Stimulated activated CD4-positive, alpha-beta T cell treated with anti-CD3 and anti-CD28 coated beads, Interleukin-4, amount 100 ng/mL, for 48 hours (primary cell): Measurements from ENCODE around the gene SMURF1.
A peak's percentile ranks its signal among the peaks of the same experiment; 100 is the strongest.
"Not testable (repeated sequence)": the region's sequence is repeated elsewhere in the genome, so short reads cannot be mapped to it uniquely, and the experiment has no call there.

ENCODE experiments used
- DNase-seq, 2 donors: peaks; one replicate each; pipeline ENCODE4 v3.0.0-alpha.2; 2020; ENCODE audit warnings: low read depth in 2 of 2

The SMURF1 gene

DNA sequence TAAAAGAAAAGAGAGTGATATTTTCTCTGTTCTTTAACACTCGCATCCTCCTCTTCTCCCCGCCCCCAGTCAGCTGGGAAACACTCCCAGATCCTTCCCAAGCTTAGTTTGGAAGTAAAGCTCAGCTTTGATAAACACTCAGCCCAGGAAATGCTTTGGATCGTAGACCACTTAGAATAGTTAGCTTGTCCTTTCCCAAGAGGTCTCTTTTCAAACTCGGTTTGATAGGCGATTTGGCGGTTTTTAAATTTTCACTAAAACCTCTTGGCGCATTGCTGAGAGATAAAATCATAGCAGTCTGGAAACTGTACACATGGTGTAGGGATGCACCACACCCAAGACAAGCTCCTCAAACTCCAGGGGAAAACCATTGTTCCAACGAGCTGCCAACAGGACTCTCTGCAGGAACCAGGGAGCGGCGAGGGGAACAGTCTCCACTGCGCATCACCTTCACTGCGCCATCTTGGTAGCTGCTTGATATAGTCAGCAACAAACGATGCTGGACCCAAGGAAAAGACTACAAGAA is 22.3 kb downstream of the SMURF1 start:
- no peak for DNase-seq

DNA sequence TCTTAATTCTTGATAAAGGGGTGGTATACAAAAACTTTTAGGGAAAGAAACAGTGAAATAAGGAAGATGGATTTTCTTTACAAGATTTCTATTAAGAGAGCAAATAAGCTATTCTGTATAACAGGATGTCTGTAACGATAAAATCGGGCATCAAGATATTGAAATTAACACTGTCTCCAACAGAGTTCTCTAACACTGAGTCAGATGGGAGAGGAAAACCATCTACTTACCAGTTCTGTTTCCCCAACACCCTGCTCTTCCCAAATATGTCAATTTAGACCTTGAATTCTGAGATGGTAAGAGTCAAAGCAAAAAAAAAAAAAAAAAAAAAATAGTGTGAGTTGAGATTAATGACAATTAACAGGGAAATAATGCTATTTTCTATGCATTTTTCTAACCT is 23.0 kb downstream of the SMURF1 start:
- no peak for DNase-seq

- DNase-seq, result no peak
Measured at GRCh38 chr7:99120501-99120900, 23.4 kb downstream of the SMURF1 start.

DNA sequence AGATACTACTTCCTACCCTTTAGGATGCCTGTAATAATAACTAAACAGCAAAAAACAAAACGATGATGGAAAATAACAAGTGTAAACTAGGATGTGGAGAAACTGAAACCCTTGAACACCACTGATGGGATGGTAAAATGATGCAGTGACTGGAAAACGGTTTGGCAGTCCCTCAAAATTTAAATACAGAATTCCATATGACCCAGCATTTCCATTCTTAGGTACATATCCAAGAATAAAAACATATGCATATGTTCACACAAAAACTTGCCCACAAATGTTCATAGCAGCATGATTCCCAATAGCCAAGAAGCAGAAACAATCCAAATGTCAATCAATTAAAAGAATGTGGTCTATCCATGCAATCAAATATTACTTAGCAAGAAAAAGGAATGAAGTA is 25.8 kb downstream of the SMURF1 start:
- no peak for DNase-seq

DNA sequence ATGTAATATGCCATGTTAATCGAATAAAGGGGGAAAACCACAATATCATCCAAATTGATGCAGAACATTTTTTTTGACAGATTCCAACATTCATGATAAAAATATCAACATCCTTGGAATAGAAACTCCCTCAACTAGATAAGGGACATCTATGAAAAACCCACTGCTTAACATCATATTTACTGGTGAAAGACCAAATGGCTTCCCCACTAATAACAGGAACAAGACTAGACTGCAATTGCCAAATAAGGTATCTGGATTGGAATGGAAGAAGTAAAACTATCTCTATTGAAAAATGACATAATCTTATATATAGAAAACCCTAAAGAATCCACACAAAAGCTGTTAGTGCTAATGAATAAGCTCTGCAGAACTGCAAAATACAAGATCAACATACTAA is 27.8 kb downstream of the SMURF1 start:
- no peak for DNase-seq

GRCh38 chr7:99115379-99115778 is 28.5 kb downstream of the SMURF1 start:
- DNase-seq, result no peak

GRCh38 chr7:99112979-99113378 is 30.9 kb downstream of the SMURF1 start:
- no peak for DNase-seq

DNA sequence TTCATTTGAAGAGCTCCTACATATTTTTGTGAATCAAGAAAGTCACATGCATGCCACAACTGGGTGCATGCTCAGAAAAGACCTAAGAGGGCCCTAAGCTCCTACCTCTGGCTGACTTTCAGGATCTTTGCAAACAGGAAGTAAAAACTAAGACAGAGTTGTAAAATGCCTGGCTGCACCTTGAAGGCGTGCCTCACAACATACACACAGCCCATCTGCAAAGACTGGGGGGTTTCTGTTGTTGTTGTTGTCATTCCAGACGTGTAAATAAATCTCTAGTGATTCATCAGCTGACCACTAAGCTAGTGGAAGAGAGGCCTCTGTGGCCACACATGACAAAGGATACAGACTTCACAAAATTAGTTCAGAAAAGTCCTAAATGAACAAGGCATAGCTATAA is 31.8 kb downstream of the SMURF1 start:
- DNase-seq, result no peak

- no peak for DNase-seq
Measured at GRCh38 chr7:99111591-99111990, 32.3 kb downstream of the SMURF1 start.

DNA sequence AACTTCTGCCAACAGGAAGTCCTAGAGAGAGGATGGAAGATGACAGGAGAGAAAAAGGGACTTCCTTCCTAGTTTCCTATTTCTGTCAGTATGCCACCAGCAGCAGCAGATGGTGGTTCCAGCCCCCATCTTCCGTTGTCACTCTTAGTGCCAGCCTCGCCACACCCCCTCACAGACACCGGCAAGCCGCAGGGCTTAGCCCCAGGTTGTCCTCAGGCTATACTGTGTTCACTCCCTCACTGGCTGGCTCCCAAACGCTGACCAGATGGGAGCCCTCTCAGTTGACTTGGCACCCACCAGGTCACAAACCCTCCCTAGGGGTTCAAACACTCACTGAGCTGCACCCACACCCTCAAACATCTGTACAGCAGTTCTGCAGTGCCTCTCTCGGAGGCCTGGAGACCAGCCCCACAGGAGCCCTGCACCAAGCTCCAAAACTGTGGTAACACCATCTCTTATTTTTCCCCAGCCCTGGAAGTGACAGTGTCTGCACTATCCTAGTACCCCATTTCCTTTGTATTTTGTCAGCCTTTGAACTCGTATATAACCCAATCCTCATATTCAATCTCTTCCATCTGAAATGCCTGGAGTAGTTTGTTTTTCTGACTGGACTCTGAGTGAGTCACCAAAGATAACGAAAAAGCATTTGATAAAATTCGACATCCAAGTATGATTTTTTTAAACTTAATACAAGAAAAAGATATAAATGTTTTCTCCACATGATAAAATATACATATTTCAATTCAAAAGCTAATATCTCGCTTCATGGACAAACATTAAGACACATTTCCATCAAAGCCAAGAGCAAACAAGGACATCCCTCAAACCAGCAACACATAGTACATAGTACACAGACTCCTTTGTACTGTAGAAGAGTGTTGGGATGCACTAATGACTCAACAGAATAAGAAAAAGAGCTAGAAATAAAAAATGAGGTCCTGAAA is 34.5 kb downstream of the SMURF1 start:
- no peak for DNase-seq

DNA sequence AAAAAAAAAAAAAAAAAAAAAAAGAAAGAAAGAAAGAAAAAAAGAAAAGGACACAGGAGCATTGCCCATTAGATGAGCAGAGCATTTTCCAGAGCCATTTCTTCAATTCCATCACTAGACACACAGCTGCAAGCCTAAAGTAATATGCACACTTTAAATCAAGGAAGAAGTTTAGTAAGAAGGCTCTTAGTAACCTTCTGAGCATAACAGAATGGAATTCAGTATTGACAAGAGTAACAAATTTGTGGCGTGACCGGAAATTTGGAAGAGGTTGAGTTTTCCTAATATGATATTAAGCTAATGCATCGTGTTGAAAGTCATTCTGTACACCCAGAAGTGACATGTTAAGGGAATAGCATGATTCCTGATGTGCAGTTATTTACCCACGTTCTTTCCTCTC is 35.3 kb downstream of the SMURF1 start:
- no peak for DNase-seq

DNA sequence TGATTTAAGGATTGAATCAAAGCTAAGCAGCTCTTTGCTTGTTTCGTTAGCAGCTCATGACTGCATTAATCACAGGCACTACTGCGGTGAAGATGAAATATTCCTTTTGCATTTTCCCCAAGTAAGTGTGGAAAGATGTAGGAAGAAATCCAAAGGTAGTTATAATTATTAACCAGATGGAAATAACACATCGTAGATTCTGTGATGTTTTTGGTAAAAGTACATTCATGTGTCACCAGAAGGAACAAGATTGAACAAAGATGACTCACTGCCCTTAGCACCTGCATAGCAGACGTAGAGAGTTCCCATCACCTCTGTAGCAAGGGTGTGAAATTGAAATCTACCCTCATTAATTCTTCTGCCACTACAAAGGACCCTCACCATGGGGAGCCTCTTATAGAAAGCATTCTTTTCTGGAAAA is 37.1 kb downstream of the SMURF1 start:
- no peak for DNase-seq

- no peak for DNase-seq
Measured at GRCh38 chr7:99106411-99106810, 37.5 kb downstream of the SMURF1 start.

DNA sequence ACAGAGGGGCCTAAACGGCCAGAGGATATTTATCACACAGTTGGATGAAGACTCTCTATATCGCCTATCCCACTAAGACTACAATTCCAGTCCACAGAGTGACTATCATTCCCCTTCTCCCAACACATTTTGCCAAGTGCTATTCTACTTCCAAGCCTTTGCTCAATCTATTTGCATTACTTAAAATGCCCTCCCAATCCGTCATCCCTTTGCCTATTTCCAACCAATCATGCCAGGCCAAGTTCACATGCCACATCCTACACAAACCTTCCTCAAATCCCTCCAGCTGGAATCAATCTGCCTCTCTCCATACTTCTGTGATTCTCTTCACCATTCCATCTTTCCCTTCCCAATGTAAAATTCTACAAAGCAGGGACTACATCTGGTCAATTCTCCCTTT is 38.2 kb downstream of the SMURF1 start:
- no peak for DNase-seq

DNA sequence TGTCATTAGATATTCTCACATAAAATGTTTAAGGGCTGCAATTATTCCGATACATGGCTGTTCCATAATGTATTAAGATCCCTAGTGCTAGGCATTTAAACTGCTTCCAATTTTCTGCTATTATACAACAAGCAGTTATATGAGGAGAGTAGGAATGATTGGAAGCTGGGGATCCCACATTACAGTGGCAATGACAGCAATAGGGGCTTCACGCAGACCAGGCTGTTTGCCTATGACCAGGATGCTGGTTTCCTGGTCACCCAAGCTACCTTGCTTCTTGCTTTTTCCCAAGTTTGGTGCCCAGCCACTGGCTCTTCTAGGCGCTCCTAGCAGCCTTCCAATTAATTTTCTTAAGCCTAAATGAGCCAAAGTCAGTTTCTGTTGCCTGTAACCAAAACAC is 39.3 kb downstream of the SMURF1 start:
- no peak for DNase-seq

- DNase-seq, result not testable (repeated sequence)
Measured at GRCh38 chr7:99103836-99104235, 40.1 kb downstream of the SMURF1 start.

GRCh38 chr7:99102809-99103690 is 40.9 kb downstream of the SMURF1 start:
- DNase-seq, result peak; percentile 17 to 41

DNA sequence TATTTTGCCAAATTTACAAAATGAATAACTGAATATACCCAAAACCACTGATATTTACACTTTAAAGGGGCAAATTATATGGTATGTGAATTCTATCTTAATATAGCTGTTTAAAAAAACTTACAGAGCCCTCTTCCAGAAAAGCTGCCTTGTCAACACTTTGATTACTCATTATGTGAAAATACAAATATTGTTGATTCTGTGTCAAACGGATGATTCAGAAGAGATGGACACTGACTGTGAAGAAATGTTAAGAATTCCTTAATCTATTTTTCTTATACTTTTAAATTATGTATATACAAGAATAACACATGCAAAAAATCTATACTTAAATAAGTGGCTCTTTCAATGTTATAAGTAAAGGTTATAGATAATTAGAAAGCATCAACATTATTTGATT is 41.5 kb downstream of the SMURF1 start:
- DNase-seq, result no peak

GRCh38 chr7:99101516-99101915 is 42.4 kb downstream of the SMURF1 start:
- not testable (repeated sequence) for DNase-seq

GRCh38 chr7:99099499-99100077 is 44.3 kb downstream of the SMURF1 start:
- no peak for DNase-seq

- no peak for DNase-seq
Measured at GRCh38 chr7:99098824-99099498, 44.9 kb downstream of the SMURF1 start.
